Measurements from ENCODE around the gene CCDC18. TPM values are rescaled to one million over a fixed set of nuclear protein-coding genes. Genes with fewer than 3 reads are reported as not detected.

CCDC18 gene
- total RNA-seq, 4 donors from 2014 or later, result 0.81 to 4.7 (median 2.4) TPM

GRCh38 chr1:93140106-93140505, 40.4 kb upstream of the CCDC18 start:
- 80 to 100% methylated on average over 1 of the region's 1 CpG for WGBS, 2 donors (ENCODE audit: low coverage in 1 of 2)

GRCh38 chr1:93142161-93142560, 38.4 kb upstream of the CCDC18 start:
- WGBS, 2 donors (ENCODE audit: low coverage in 1 of 2), result 96 to 100% methylated on average over 2 of the region's 2 CpGs
- Histone ChIP-seq H3K36me3 (peaks cover 0 to 25% of the 10 kb centered on the region in 2 donors), H3K4me3 (no peak overlapping the region), H3K9me3 (no peaks in the 10 kb centered on the region), H3K27me3 (no peaks in the 10 kb centered on the region), H3K27ac (no peak overlapping the region), H3K4me1 (peaks cover 0 to 4% (median 0%) of the 10 kb centered on the region in 3 donors)
- no peak for TF ChIP-seq CTCF (IDR thresholded peaks at IDR 0.05)
- TF ChIP-seq EP300 (IDR thresholded peaks at IDR 0.05), result no peak
- no peak for TF ChIP-seq POLR2A (IDR thresholded peaks at IDR 0.05)
- TF ChIP-seq POLR2AphosphoS5 (IDR thresholded peaks at IDR 0.05), result no peak
- ATAC-seq, result no peak

More at GRCh38 chr1:93140106-93140505, 40.4 kb upstream of the CCDC18 start:
- Histone ChIP-seq H3K36me3 (peaks cover 0 to 46% of the 10 kb centered on the region in 2 donors), H3K4me1 (no peaks in the 10 kb centered on the region), H3K9me3 (no peaks in the 10 kb centered on the region), H3K4me3 (no peak overlapping the region), H3K27me3 (no peaks in the 10 kb centered on the region), H3K27ac (no peak overlapping the region)
- ATAC-seq, result no peak
- TF ChIP-seq EP300 (IDR thresholded peaks at IDR 0.05) (no peak), POLR2A (IDR thresholded peaks at IDR 0.05) (no peak), POLR2AphosphoS5 (IDR thresholded peaks at IDR 0.05) (no peak), CTCF (IDR thresholded peaks at IDR 0.05) (no peak)

- 42 to 70% methylated on average over 1 of the region's 1 CpG for WGBS, 2 donors (ENCODE audit: low coverage in 1 of 2)
- Histone ChIP-seq H3K4me3 (no peak overlapping the region), H3K4me1 (peaks cover 0 to 12% (median 0%) of the 10 kb centered on the region in 3 donors), H3K36me3 (peaks cover 0 to 18% of the 10 kb centered on the region in 2 donors), H3K27ac (no peak overlapping the region), H3K9me3 (no peaks in the 10 kb centered on the region), H3K27me3 (no peaks in the 10 kb centered on the region)
- ATAC-seq, result no peak
- TF ChIP-seq POLR2A (IDR thresholded peaks at IDR 0.05) (no peak), EP300 (IDR thresholded peaks at IDR 0.05) (no peak), CTCF (IDR thresholded peaks at IDR 0.05) (no peak), POLR2AphosphoS5 (IDR thresholded peaks at IDR 0.05) (no peak)
Measured at GRCh38 chr1:93143136-93143535, 37.4 kb upstream of the CCDC18 start.

- Histone ChIP-seq H3K4me1 (peaks cover 0 to 15% (median 0%) of the 10 kb centered on the region in 3 donors), H3K9me3 (no peaks in the 10 kb centered on the region), H3K27ac (no peak overlapping the region), H3K36me3 (peaks cover 0 to 18% of the 10 kb centered on the region in 2 donors), H3K27me3 (no peaks in the 10 kb centered on the region), H3K4me3 (no peak overlapping the region)
- ATAC-seq, result no peak
- 98 to 100% methylated on average over 3 to 4 of the region's 4 CpGs for WGBS, 2 donors (ENCODE audit: low coverage in 1 of 2)
- TF ChIP-seq CTCF (IDR thresholded peaks at IDR 0.05) (no peak), EP300 (IDR thresholded peaks at IDR 0.05) (no peak), POLR2A (IDR thresholded peaks at IDR 0.05) (no peak), POLR2AphosphoS5 (IDR thresholded peaks at IDR 0.05) (no peak)
Measured at GRCh38 chr1:93143769-93144168, 36.8 kb upstream of the CCDC18 start.

GRCh38 chr1:93148001-93148400, 32.5 kb upstream of the CCDC18 start:
- WGBS, 2 donors (ENCODE audit: low coverage in 1 of 2), result 30 to 59% methylated on average over 4 to 7 of the region's 7 CpGs
- Histone ChIP-seq H3K36me3 (peaks cover 0 to 42% of the 10 kb centered on the region in 2 donors), H3K4me1 (peaks cover 0 to 15% (median 0%) of the 10 kb centered on the region in 3 donors), H3K27me3 (no peaks in the 10 kb centered on the region), H3K9me3 (no peaks in the 10 kb centered on the region), H3K4me3 (no peak overlapping the region), H3K27ac (no peak overlapping the region)
- no peak for TF ChIP-seq POLR2AphosphoS5 (IDR thresholded peaks at IDR 0.05)
- no peak for TF ChIP-seq EP300 (IDR thresholded peaks at IDR 0.05)
- no peak for TF ChIP-seq CTCF (IDR thresholded peaks at IDR 0.05)
- TF ChIP-seq POLR2A (IDR thresholded peaks at IDR 0.05), result no peak
- ATAC-seq, result no peak
